DND-41 (cell line): Measurements from ENCODE around the gene TBC1D22B.

ENCODE experiments used
- ATAC-seq: fragments of 200-7000 bp; cut with Tn5 transposase; 3 replicates; pipeline ENCODE4 v1.9.1; 2021; ENCODE audit warnings: low read depth; ENCODE audit not compliant: insufficient read depth
- DNase-seq: peaks from one replicate; pipeline ENCODE4 v3.0.0-alpha.2; 2020
- H2AFZ ChIP-seq: 2 replicates; pipeline ENCODE4 v1.6.0; 2012; ENCODE audit warnings: low read depth, low read length
- H3K27ac ChIP-seq: 2 replicates; pipeline ENCODE4 v1.5.1; 2012; ENCODE audit warnings: low read length, inconsistent platforms
- H3K27me3 ChIP-seq: fragments of 200-600 bp; sonication (generic); 2 replicates; pipeline ENCODE4 v1.6.0; 2012; ENCODE audit warnings: low read length, mild to moderate bottlenecking, inconsistent platforms; ENCODE audit not compliant: insufficient read depth, poor library complexity
- H3K36me3 ChIP-seq: 2 replicates; pipeline ENCODE4 v1.5.1; 2012; ENCODE audit warnings: low read length, inconsistent platforms; ENCODE audit not compliant: insufficient read depth
- H3K4me1 ChIP-seq: 2 replicates; pipeline ENCODE4 v1.5.1; 2012; ENCODE audit warnings: mild to moderate bottlenecking, low read length; ENCODE audit not compliant: insufficient read depth
- H3K4me2 ChIP-seq: 2 replicates; pipeline ENCODE4 v1.6.0; 2012; ENCODE audit warnings: mild to moderate bottlenecking, moderate library complexity, low read length, inconsistent platforms; ENCODE audit not compliant: insufficient read depth
- H3K4me3 ChIP-seq, 2 experiments: fragments of 200-600 bp in 1 of 2; shearing (Covaris generic) in 1 of 2; 2 replicates each; pipeline ENCODE4 v1.5.1; 2012 to 2016; ENCODE audit warnings: inconsistent platforms in 2 of 2, low read length in 2 of 2, mild to moderate bottlenecking in 2 of 2, low read depth in 1 of 2, moderate library complexity in 1 of 2
- H3K79me2 ChIP-seq: 2 replicates; pipeline ENCODE4 v1.6.0; 2012; ENCODE audit warnings: low read length, inconsistent platforms; ENCODE audit not compliant: insufficient read depth
- H3K9ac ChIP-seq: 2 replicates; pipeline ENCODE4 v1.6.0; 2012; ENCODE audit warnings: low read depth, mild to moderate bottlenecking, inconsistent platforms, low read length, moderate library complexity
- H3K9me3 ChIP-seq: 2 replicates; pipeline ENCODE4 v1.5.1; 2012; ENCODE audit warnings: low read length, moderate library complexity, mild to moderate bottlenecking, inconsistent platforms; ENCODE audit not compliant: insufficient read depth, severe bottlenecking
- H4K20me1 ChIP-seq: 2 replicates; pipeline ENCODE4 v1.6.0; 2012; ENCODE audit warnings: low read length; ENCODE audit not compliant: insufficient read depth
- EZH2 ChIP-seq: IDR thresholded peaks from 3 replicates; pipeline ENCODE4 v1.6.1; 2012; ENCODE audit warnings: borderline replicate concordance, low read depth, mild to moderate bottlenecking, moderate library complexity, low read length, inconsistent platforms; ENCODE audit not compliant: severe bottlenecking
- TF ChIP-seq, protein P1 (sequence below): IDR thresholded peaks from 2 replicates; pipeline ENCODE4 v1.5.1; 2012; ENCODE audit warnings: borderline replicate concordance, low read length, moderate library complexity, mild to moderate bottlenecking; ENCODE audit not compliant: poor library complexity, severe bottlenecking; ENCODE audit errors: extremely low read depth

Gene TBC1D22B

DNA sequence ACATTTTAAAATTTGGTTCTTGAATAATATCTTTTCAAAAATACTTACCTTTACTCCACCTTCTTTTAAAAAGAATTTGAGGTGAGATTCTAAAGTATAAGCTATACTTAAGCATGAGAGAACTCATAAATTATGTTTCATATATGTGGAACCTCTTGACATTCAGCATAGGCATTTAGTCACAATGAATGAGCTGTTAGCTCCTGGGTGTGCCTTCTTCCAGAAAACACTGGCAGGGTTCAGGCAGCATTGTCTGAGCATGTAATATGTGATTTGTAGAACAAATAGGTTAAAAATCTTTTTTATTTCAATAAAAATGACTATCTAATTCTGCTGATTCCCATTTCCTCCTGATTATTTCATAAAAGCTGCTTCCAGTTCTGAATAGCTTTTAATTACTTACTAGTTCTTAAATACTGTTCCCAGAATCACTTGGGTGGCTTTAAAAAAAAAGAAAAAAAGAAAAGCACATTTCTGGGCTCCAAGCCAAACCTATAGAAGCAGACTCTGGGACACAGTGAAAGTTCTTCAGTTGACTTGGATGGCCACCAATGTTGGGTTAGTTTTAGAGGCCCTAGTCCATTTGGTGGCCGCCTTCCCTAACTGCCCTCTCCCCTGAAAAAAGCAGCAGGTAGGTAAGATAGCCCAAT lies 116.4 kb downstream of the TBC1D22B start:
- H2AFZ ChIP-seq = no peak overlapping the region
- H3K9me3 ChIP-seq = no peaks in the 10 kb centered on the region
- no peak overlapping the region for H3K4me2 ChIP-seq
- peaks cover 11% of the 10 kb centered on the region; the same call in 1 of the 2 replicates for H4K20me1 ChIP-seq
- no peak overlapping the region for H3K27ac ChIP-seq
- H3K9ac ChIP-seq = no peak overlapping the region
- DNase-seq (no peak), ATAC-seq (no peak)
- peaks cover 89% of the 10 kb centered on the region for H3K36me3 ChIP-seq
- no peaks in the 10 kb centered on the region for H3K4me1 ChIP-seq
- H3K79me2 ChIP-seq = no peaks in the 10 kb centered on the region
- H3K4me3 ChIP-seq = no peak overlapping the region
- no peaks in the 10 kb centered on the region for H3K27me3 ChIP-seq
- TF ChIP-seq EZH2 = no peak
- TF ChIP-seq, protein P1, sequence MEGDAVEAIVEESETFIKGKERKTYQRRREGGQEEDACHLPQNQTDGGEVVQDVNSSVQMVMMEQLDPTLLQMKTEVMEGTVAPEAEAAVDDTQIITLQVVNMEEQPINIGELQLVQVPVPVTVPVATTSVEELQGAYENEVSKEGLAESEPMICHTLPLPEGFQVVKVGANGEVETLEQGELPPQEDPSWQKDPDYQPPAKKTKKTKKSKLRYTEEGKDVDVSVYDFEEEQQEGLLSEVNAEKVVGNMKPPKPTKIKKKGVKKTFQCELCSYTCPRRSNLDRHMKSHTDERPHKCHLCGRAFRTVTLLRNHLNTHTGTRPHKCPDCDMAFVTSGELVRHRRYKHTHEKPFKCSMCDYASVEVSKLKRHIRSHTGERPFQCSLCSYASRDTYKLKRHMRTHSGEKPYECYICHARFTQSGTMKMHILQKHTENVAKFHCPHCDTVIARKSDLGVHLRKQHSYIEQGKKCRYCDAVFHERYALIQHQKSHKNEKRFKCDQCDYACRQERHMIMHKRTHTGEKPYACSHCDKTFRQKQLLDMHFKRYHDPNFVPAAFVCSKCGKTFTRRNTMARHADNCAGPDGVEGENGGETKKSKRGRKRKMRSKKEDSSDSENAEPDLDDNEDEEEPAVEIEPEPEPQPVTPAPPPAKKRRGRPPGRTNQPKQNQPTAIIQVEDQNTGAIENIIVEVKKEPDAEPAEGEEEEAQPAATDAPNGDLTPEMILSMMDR = no peak

GRCh38 chr6:37375376-37375775 lies 117.8 kb downstream of the TBC1D22B start:
- DNase-seq (no peak), ATAC-seq (no peak)
- Histone ChIP-seq H2AFZ (no peak overlapping the region), H3K9me3 (no peaks in the 10 kb centered on the region), H3K27me3 (no peaks in the 10 kb centered on the region), H3K4me1 (no peaks in the 10 kb centered on the region), H3K4me3 (no peak overlapping the region), H3K9ac (no peak overlapping the region), H3K27ac (no peak overlapping the region), H3K79me2 (no peaks in the 10 kb centered on the region), H3K36me3 (peaks cover 84% of the 10 kb centered on the region), H3K4me2 (no peak overlapping the region), H4K20me1 (peaks cover 8% of the 10 kb centered on the region; the same call in 1 of the 2 replicates)
- TF ChIP-seq EZH2 = no peak
- TF ChIP-seq, protein P1 = no peak

- Histone ChIP-seq H3K4me2 (no peak overlapping the region), H3K27me3 (no peaks in the 10 kb centered on the region)
- TF ChIP-seq, protein P1 = no peak
- no peak for TF ChIP-seq EZH2
Observed at GRCh38 chr6:37376078-37376743, 118.6 kb downstream of the TBC1D22B start.

More at GRCh38 chr6:37376078-37376743, 118.6 kb downstream of the TBC1D22B start:
- peaks cover 8% of the 10 kb centered on the region; the same call in 1 of the 2 replicates for H4K20me1 ChIP-seq
- no peak for ATAC-seq
- no peak for DNase-seq
- no peak overlapping the region for H3K27ac ChIP-seq
- no peak overlapping the region for H3K4me3 ChIP-seq
- H3K9ac ChIP-seq = no peak overlapping the region
- no peaks in the 10 kb centered on the region for H3K9me3 ChIP-seq
- H3K79me2 ChIP-seq = no peaks in the 10 kb centered on the region
- peaks cover 83% of the 10 kb centered on the region for H3K36me3 ChIP-seq
- H2AFZ ChIP-seq = no peak overlapping the region
- H3K4me1 ChIP-seq = no peaks in the 10 kb centered on the region
